GM18870 (cell line): ENCODE measurements around the gene HOPX.
"Not testable (repeated sequence)": the region's sequence is repeated elsewhere in the genome, so short reads cannot be mapped to it uniquely, and the experiment has no call there.

ENCODE experiments used
- ATAC-seq: cut with Tn5 transposase; IDR thresholded peaks from one replicate; pipeline ENCODE4 v1.9.1; 2021; ENCODE audit warnings: moderate library complexity; ENCODE audit not compliant: unreplicated experiment

The HOPX gene, protein sequence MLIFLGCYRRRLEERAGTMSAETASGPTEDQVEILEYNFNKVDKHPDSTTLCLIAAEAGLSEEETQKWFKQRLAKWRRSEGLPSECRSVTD

DNA sequence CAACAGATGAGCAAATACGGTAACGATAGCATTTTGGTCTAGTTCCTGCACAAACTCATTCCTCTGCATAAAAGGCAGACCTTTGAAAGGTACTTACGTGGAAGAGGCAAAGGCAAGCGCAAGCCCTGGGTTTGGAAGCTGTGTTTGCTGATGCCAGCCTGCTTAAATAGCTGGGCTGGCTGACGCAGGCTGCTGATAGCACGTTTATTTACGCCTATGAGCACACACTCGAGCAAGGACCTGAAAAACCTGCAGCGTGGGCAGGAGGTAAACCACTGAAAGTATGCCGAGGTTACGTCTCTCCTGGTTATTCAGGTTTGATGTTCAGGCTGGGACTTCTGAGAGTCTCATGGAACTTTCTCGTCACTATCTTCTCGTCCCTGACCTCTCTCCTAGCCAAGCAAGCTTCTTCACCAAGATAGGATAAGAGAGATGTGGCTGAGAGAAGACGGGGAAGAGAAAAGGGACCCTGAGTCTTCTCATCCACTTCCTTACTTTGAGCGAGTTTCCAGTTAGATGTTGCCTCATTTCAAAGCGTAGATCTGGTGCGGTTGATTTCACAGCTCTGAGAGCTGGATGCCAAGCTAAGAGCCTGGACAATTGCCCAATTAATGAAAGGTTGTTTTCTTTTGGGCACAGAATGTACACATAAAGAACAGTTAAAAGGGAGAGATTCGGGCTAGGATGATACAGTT is at the start of gene HOPX:
TSS of gene HOPX (minus strand) at position 139 of the 695 bp plus-strand sequence. CDS start 23,480 bp downstream, outside the sequence.
- no peak for ATAC-seq

DNA sequence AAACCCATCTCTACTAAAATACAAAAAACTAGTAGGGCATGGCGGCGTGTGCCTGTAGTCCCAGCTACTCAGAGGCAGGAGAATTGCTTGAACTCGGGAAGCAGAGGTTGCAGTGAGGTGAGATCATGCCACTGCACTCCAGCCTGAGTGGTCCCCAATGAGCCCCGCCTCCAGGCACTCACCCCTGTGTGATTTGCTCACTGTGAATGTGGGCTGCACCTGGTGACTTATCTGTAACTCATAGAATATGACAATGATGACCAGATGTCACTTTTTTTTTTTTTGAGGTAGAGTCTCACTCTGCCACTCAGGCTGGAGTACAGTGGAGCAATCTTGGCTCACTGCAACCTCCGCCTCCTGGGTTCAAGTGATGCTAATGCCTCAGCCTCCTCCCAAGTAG is 49.0 kb upstream of the HOPX start:
- ATAC-seq = no peak

DNA sequence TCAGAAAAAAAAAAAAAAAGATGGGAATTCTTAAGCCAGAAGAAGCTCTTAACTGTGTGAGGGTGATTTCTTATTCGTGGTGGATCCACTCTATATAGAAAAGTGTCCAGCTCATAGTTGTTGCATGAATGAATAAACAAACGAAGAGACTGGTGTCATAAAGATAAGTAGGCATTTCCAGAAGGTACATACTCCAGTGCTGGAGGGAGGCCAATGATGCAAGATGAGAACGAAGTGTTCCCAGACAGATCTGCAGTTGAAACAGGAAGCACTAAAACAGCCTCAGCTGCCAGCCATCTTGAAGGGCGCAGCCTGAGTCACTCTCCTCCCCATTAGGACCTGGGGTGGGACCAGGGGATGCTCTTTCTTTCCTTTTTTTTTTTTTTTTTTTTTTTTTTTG is 47.4 kb upstream of the HOPX start:
- no peak for ATAC-seq

DNA sequence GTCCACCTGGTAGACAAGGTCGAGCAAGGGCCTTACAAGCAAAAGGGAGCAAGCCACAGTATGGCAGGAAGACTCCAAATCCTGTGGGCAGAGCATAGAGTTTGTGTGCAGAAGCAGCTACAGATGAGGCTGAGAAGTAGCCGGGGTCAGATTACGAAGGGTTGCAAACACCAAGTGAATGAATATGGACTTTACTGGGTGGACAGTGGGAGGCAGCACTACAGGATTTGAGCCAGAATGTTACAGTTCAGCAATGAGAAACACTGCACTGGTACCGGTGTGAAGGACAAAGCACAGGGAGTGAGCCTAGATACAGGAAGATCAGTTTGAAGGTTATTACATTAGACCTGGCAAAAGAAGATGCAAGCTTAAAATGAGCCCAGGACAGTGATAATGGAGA is 46.1 kb upstream of the HOPX start:
- no peak for ATAC-seq

DNA sequence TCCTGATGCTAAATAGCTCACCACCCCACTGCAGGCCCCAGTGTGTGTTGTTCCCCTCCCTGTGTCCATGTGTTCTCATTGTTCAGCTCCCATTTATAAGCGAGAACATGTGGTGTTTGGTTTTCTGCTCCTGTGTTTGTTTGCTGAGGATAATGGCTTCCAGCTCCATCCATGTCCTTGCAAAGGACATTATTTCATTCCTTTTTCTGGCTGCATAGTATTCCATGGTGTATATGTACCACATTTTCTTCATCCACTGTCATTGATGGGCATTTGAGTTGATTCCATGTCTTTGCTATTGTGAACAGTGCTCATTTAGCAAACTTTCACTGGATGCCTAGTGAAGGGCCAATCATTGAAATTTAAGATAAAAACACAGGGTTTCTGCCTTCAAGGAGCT is 45.5 kb upstream of the HOPX start:
- not testable (repeated sequence) for ATAC-seq

DNA sequence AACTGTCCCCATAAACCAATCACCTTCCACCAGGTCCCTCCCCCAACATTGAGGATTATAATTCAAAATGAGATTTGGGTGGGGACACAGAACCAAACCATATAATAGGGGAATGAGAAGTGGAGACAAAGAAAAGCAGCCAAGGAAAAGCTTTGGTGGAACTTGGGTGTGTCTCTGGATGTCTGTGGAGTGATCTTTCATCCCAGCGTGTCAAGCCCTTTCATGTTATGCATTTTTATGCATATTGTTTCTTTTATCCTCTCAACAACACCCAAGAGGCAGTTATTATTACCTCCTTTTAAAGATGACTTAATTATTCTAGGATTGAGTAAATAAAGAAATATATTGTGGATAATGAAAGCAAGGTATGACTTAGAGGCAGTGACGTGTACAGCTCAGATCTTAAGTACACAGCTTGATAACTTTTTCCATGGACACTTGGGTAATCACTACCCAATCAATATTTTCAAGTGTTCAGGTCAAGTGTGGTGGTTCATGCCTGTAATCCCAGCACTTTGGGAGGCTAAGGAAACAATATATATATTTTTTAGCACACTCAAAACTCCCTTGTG is 42.6 kb upstream of the HOPX start:
- ATAC-seq = no peak

DNA sequence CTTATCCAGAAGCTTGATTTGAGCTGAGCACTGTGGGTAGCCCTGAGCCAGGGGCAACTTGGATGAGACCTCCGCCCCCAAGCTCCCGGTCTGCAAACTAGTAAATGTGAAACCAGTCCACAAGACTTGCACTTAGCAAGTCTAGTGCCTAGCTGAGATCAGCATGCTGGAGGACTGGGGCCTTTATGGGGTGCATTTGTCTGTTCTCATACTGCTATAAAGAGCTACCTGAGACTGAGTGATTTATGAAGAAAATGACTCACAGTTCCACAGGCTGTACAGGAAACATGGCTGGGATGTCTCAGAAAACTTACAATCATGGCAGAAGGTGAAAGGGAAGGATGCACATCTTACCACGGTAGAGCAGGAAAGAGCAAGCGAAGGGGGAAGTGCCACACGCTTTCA is 42.1 kb upstream of the HOPX start:
- no peak for ATAC-seq

DNA sequence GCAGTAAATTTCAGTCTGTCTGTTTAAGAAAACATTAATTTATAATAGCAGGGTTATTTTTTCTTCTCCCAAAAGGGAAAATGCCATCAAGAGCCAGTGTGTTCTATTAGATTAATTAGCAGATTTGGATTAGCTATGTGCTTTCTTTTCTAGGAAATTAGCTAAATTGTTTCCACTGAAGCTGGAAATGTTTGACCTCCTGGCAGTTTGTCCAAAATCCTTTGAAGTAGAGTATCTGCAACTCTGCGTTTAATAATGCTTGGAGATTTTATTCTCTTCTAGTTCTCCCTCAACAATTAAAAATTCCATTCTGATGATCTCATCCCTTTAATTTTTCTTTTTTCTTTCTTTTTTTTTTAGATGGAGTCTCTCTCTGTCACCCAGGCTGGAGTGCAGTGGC is 27.1 kb upstream of the HOPX start:
- no peak for ATAC-seq

DNA sequence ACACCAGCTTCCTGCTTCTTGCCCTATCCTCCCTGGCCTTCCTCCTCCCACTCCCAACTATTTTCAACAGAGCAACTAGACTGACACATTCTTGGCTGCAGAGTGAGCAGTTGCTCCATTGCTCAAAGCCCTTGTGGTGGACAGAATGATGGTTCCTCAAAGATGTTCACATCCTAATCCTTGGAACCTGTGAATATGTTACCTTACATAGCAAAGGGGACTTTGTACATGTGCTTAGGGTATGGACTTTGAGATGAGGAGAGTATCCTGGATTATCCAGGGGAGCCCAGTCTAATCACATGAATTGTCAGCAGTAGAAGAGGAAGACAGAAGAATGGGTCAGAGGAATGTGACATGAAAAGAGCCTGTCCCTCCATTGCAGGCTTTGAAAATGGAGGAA is 24.9 kb upstream of the HOPX start:
- ATAC-seq = no peak

DNA sequence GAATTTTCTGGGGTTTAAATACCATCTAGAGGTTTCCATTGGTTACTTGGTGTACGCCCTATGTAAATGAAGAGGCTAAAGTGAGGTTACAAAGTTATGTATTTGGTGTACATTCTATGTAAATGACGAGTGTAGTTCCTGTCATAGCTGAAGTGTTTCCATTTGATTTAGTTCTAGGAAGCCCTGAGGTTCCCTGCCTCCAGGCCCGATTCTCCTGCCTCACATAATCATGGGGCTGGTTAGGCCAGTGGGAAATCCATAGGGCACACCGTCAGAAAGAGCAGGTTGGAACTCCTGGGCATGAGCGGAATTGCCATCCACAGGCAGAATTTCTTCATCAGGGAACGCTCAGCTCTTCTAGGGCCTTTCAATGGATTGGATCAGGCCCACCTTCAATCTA is 24.2 kb upstream of the HOPX start:
- ATAC-seq = no peak

DNA sequence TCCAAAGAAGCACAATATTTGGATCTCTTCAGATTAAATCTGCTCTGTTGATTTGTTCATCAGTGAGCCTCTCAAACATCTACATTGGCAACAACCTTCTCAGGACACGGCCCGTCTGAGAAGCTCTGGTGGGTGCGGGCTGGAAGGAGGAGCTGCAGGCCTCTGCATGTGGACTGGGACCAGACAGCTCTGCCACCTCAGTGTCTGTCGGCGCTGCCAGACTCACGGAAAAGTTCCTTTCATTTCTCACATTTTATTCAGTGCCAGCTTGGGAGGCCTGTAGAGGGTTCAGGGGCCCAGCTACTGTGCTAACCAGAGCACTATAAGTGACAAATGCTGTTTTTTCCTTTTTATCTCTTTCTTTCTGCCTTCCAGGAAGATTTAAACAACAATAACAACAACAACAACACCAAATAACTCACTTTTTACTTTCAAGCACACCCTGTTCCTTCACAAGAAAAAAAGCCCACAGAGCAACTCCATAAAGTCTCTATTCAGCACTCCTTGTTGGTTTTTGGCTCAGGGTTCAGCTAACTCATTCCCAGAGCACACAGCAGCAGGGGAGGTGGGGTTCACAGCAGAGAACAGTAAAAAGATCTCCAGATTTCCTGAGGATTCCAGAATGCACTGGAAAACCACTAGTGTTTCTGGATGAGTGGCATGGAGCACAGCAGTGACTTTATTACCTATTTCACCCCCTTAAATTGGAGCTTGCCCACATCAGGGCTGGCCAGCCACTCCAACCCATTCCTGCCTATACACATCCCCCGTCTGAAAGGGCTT is 23.2 kb upstream of the HOPX start:
- no peak for ATAC-seq

DNA sequence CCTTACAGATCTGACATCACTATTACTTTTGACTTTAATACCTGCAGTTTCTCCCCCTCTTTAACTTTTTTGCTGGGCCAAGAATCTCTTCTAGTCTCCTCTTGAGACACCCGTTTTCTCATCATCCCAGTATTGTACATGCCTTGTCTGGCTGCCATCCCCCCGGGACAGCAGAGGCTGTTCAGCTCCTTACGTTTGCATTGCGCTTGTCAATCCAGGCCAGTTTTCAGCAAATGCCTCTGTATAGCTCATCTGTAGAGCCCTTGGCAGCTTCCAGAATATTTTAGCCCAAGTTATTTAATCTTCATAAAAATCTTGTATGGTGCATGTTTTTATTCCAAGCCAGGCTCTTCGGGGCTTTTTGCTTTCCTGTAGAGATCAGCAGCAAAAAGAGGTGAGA is 22.3 kb upstream of the HOPX start:
- ATAC-seq = no peak

DNA sequence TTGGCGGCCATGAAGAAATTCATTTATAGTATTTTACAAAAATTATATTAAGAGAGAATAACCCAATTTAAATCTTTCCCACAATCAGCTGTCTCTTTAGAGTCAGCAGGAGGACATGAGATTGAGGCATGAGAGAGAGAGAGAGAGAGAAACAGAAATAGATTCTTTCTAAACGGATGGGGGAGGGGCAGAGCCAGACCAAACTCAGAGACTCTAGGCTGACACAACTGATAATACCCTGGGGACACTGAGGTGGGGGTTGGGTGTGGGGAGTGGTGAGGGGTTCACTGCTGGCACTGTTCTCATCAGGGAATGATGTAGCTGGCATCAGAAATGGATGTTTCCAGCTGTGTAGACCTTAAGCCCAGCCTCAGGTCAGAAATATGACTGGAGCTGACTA is 20.5 kb upstream of the HOPX start:
- ATAC-seq = no peak

DNA sequence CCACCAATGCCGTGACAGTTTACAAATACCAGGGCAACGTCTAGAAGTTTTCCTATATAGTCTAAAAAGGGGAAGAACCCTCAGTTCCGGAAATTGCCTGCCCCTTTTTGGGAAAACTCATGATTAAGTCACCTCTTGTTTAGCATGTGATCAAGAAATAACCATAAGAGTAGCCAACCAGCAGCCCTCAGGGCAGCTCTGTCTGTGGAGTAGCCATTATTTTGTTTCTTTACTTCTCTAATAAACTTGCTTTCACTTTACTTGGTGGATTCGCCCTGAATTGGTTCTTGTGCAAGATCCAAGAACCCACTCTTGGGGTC is 20.0 kb upstream of the HOPX start:
- no peak for ATAC-seq

DNA sequence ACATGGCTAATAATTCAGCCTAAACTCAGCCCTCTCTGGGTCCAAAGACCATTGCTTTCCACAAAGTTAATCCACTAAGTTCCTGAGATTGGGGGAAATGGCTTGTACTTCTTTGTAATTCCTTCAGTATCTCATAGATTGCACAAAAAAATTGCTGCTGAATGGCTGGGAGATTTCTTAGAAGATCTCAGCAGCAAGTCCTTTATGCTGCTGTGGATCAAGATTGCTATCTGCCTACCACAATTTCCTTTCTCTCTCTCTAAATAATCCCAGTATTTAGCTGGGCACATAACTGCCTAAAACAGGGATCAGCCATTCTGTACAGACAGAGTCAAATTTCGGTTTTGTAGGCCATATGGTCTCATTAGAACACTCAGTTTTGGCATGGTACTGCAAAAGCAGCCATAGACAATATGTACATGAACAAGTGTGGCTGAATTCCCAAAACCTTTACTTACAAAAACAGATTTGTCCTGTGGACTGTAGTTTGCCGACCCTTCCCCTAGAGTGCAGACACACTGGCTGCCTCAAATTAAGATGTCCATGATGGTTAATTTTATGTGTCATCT is 18.5 kb upstream of the HOPX start:
- no peak for ATAC-seq

DNA sequence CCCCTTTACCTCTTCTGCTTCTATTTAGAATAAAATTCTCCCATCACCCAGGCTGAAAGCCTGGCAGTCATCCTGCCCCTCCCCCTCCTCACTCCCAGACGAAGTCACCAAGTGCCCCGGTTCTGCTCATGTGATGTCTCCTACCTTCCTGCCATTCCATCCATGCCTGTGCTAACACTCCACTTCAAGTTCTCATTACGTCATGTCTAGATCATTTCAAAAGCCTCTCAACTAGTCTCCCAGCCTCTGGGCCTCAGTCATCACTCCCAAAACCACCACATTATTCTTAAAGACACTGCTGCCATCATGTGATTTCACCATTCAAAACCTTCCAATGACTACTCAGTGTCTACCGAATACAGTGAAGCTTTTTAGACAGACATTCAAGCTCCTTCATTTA is 17.2 kb upstream of the HOPX start:
- no peak for ATAC-seq

DNA sequence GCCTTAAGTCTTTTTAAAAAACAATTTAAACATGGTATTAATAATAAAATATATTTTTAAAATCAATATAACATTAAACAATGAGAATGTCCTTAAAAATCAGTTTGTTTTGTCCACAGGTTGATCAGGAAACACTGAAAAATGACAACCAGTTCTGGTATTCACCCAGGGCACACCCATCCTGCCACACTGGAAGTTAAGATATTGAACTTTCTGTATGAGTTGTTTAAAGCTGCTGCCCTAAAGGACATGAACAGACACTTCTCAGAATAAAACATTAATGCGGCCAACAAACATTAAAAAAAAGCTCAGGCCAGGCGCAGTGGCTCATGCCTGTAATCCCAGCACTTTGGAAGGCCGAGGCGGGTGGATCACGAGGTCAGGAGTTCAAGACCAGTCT is 15.0 kb upstream of the HOPX start:
- no peak for ATAC-seq

DNA sequence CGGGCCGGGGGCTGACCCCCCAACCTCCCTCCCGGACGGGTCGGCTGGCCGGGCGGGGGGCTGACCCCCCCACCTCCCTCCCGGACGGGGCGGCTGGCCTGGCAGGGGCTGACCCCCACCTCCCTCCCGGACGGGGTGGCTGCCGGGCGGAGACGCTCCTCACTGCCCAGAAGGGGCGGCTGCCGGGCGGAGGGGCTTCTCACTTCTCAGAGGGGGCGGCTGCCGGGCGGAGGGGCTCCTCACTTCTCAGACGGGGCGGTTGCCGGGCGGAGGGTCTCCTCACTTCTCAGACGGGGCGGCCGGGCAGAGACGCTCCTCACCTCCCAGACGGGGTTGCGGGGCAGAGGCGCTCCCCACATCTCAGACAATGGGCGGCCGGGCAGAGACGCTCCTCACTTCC is 12.4 kb upstream of the HOPX start:
- ATAC-seq = not testable (repeated sequence)

DNA sequence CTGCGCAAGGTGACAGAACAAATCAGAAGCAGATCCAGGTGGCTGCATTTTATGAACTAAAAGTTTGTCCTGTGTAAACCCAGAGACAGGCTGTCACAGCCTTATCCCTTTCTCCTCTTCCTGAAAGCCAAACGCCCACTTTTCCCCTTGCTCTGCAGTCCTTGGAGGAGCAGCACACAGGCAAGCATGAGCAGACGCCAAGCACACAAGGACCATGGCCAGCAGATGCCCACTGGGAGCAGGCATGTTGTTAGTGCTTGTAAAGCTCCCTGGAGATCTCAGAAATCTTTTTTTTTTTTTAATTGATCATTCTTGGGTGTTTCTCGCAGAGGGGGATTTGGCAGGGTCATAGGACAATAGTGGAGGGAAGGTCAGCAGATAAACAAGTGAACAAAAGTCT is 11.5 kb upstream of the HOPX start:
- no peak for ATAC-seq

DNA sequence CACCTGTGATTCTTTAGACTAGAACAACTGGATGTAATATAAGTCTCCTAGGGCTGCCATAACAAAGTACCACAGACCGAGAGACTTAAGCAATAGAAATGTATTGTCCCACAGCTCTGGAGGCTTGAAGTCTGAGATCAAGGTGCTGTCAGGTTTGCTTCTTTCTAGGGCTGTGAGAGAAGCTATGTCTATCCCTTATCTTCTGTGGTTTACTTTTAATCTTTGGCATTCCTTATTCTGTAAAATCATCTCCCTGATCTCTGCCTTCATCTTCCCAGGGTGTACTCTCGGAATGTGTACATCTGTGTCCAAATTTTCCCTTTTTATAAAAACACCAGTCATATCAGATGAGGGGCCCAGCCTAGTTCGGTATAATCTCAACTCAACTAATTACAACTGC is 10.3 kb upstream of the HOPX start:
- ATAC-seq = no peak

DNA sequence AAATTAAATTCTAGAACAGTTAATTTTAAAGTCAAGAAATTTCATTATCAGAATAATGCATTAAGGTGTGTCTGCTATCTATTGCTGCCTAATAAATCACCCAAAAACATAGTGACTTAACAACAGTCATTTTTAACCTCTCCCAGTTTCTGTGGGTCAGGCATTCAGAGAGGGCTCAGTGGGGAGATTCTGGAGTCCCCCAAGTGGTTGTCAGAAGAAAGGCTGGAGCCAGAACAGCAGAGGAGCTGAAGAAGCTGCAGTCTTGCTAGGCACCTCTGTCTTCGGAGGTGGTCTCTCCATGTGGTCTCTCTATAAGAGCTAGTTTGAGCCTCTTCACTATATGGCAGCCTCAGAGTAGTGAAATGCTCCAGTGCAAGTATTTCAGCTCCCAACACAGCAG is 9.3 kb upstream of the HOPX start:
- no peak for ATAC-seq
